Large intestine (tissue), 3 donors: ENCODE measurements around the gene INS. TPM values are rescaled to one million over a fixed set of nuclear protein-coding genes. Genes with fewer than 3 reads are reported as not detected.

Experiments
- DNase-seq, 2 donors: peaks; one replicate each; pipeline versions ENCODE4 v3.0.0 to v3.0.0-alpha.2; 2013
- H3K27ac ChIP-seq: one replicate; pipeline ENCODE4 v1.5.1; 2013; ENCODE audit warnings: low read length
- H3K27me3 ChIP-seq: 2 replicates; pipeline ENCODE4 v1.6.1; 2013; ENCODE audit warnings: low read length; ENCODE audit not compliant: control insufficient read depth, insufficient read depth
- H3K36me3 ChIP-seq: 2 replicates; pipeline ENCODE4 v1.6.1; 2013; ENCODE audit warnings: low read length; ENCODE audit not compliant: control insufficient read depth, insufficient read depth
- H3K4me1 ChIP-seq: one replicate; pipeline ENCODE4 v1.6.1; 2013; ENCODE audit warnings: low read length; ENCODE audit not compliant: control insufficient read depth, insufficient read depth
- H3K4me3 ChIP-seq: one replicate; pipeline ENCODE4 v1.5.1; 2013; ENCODE audit warnings: low read length
- H3K9me3 ChIP-seq: one replicate; pipeline ENCODE4 v1.6.1; 2013; ENCODE audit warnings: mild to moderate bottlenecking, low read depth, low read length, moderate library complexity; ENCODE audit not compliant: control insufficient read depth
- WGBS: methylation state at CpG from one replicate; pipeline ENCODE4 v1.1.5; 2013; ENCODE audit warnings: low lambda C conversion rate; ENCODE audit not compliant: insufficient coverage; 5-methylcytosine and 5-hydroxymethylcytosine counted together
- polyA plus RNA-seq: library from polyadenylated mRNA; unstranded; fragments of 120-200 nt; gene quantifications from one replicate; pipeline ENCODE4 v1.2.1, GENCODE V29; 2013

Gene INS
- polyA plus RNA-seq, 1 donor, result 0.39 TPM

DNA sequence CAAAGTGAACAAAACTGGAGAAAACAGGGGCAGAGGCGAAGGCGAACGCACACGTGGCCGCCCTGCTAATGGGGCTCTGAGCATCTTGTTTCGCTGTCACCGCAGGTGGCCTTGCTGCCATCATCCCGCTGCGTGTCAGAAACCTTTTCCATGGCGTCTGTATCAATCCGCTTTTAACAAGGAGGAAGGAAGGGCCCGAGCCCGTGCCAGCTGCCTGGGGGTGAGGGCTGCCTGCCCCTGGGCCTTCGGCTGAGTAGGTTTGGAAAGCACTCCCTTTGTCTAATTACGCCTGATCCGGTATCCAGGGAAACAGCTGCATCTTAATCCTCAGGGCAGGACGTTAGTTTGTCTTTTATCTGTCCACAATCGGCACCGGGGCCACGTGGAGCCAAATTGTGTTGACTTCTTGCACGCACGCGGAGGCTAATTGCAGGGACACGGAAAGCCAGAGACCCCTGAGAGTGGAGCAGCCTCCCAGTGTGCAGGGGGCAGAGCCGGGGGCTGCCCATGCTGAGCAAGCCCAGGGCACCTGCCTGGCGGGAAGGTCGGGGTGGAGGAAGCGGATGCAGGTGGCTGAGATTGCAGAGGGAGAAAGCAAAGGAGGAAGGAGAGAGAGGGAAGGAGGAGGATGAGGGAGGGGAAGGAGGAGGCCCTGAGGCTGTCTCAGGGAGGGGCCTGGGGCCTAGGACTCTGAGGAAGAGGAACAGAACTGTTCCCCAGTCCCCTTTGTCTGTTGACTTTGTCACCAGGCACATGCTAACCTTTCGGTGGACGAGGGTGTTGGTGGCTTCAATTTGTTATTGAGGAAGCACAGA lies 29.9 kb upstream of the INS start:
- H3K9me3 ChIP-seq, result peaks cover 6% of the 10 kb centered on the region

DNA sequence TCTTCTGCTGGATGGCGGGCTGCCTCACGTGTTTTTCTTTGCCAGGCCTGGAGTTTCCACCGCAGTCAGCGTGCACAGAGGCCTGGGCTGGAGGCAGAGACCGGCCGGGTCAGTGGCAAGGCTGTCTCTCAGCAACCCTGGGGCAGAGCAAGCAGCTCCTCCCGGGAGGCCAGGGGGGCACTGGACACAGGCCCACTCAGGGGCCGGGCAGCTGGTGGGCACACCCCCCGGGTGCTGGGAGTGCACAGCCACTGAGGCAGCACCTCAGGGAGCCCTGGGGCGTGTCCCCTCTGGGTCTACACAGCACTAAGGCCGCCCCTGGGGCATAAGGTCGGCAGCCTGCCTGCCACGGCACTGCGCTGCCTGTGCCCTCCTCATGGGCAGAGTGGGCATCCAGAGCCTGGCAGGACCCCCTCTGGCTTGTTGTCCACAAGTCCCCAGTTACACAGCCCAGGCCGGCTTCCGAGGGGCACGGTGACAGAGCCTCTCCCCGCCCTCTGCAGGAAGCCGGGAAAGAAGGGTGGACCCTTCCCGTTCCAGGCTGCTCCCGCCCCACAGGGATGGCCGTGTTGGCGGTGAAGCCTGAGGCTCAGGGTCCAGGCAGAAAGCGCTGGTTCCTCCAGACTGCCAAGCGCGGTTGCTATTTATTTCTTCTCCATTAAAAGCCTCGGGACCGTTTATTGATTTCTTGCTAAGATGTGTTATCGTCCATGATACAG lies 29.1 kb upstream of the INS start:
- 80% methylated on average over 1 of the region's 29 CpGs for WGBS
- no peak overlapping the region for H3K4me3 ChIP-seq
- H3K36me3 ChIP-seq, result no peaks in the 10 kb centered on the region
- no peak overlapping the region for H3K27ac ChIP-seq
- peaks cover 8% of the 10 kb centered on the region for H3K4me1 ChIP-seq
- peaks cover 14% of the 10 kb centered on the region for H3K27me3 ChIP-seq
- no peak for DNase-seq
- peaks cover 6% of the 10 kb centered on the region for H3K9me3 ChIP-seq

More for the DNA sequence above, 29.9 kb upstream of the INS start:
- Histone ChIP-seq H3K27me3 (peaks cover 14% of the 10 kb centered on the region), H3K27ac (no peak overlapping the region), H3K36me3 (no peaks in the 10 kb centered on the region), H3K4me3 (no peak overlapping the region), H3K4me1 (peaks cover 8% of the 10 kb centered on the region)
- WGBS, result 33% methylated on average over 7 of the region's 30 CpGs
- no peak for DNase-seq

DNA sequence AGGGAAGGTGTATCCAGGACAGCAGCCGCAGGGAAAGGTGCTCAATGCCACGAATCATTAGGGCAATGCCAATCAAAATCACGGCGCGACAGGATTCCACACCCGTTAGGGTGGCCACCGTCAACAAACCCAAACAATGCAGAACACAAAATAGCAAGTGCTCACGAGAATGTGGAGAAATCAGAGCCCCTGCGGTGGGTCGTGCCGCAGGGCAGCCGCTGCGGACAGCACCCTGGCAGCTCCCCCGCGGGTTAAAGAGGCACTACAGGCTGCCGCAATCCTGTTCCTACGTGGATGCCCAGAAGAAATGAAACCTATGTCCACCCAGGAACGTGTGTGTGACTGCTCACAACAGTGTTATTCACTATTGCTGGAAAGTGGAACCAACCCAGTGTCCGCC lies 27.7 kb upstream of the INS start:
- no peak for DNase-seq

DNA sequence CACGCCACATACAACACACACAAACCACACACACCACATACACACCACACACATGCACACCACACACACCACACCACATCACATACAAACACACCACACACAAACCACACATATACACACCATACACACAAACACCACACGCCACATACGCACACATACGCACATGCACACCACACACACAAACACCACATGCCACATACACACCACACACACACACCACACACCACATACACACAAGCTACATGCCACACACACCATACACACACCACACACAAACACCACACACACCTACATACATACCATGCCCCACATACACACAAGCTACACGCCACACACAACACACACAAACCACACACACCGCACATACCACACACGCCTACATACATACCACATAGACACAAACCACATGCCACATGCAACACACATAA lies 26.3 kb upstream of the INS start:
- Histone ChIP-seq H3K4me3 (no peak overlapping the region), H3K4me1 (no peaks in the 10 kb centered on the region), H3K27me3 (peaks cover 16% of the 10 kb centered on the region), H3K27ac (no peak overlapping the region), H3K9me3 (peaks cover 6% of the 10 kb centered on the region), H3K36me3 (no peaks in the 10 kb centered on the region)
- no CpG with 5 or more reads among the region's 7 CpGs for WGBS
- no peak for DNase-seq

More for the DNA sequence above, 27.7 kb upstream of the INS start:
- Histone ChIP-seq H3K36me3 (no peaks in the 10 kb centered on the region), H3K9me3 (peaks cover 6% of the 10 kb centered on the region), H3K4me1 (peaks cover 4% of the 10 kb centered on the region), H3K27me3 (peaks cover 16% of the 10 kb centered on the region), H3K27ac (no peak overlapping the region), H3K4me3 (no peak overlapping the region)
- WGBS, result no CpG with 5 or more reads among the region's 19 CpGs

DNA sequence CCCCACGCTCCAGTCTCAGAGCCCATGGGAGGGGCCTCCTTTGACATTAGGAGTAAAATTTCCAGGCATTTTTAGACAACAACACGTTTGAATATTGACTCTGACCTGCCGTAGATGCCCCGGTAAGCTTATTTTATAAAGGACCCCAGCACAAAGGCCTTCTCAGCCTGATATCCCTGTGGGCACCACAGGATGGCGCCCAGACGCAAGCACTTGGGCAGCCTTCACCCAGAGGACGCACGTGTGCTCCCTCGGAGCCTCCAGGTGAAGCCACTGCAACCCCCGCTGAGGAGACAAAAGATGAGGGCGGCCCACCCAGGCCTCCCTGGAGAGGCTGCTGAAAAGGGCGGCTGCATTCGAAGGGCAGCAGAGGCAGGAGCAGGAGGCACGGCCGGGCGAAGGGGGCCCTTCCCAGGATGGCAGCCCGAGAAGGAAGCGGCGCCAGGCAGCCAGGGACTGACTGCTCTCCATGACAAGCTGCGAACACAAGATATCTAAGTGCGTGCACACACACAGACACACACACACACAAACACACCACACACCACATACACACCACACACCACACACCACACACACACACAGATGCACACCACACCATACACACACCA lies 25.8 kb upstream of the INS start:
- Histone ChIP-seq H3K4me3 (no peak overlapping the region), H3K9me3 (peaks cover 6% of the 10 kb centered on the region), H3K27me3 (peaks cover 16% of the 10 kb centered on the region), H3K27ac (no peak overlapping the region), H3K36me3 (no peaks in the 10 kb centered on the region), H3K4me1 (no peaks in the 10 kb centered on the region)
- DNase-seq, result peak in 1 of 2 donors; percentile 34
- no CpG with 5 or more reads among the region's 21 CpGs for WGBS

DNA sequence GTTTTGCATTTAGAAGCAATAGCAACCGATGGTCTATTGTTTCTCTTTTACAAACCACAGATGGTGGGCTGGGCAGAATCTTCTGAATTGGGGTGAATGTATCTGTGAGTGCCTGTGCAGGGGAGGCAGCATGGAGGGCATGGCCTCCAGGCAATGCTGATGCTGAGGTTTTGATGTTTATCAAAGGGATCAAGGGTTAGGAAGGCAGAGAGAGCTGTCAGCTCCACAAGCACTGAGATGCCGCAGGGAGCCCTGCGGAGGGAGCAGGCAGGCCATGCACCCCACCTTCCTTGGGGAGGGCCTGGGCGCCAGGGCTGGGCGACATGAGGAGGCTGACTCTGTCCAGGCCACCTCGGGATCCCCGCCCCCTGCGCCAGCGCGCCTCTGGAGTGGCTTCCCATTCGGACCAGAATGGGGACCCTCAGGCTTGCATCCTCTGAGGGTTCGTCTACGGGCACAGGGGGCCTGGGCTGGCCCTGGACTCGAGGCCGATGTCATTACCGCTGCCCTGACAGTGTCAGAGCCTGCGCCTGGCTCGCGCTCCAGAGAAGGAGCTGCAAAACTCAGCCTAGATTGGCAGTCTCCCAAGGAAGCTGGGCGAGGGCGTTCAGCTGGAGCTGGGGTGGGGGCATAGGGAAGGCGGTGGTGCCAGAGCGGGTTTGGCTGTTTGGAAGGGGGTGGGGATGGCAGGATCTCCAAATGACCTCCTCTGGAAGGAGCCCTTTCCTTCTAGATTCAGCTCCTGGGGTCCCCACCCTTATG lies 24.5 kb upstream of the INS start:
- Histone ChIP-seq H3K9me3 (peaks cover 3% of the 10 kb centered on the region), H3K4me1 (no peaks in the 10 kb centered on the region), H3K27me3 (peaks cover 13% of the 10 kb centered on the region), H3K36me3 (no peaks in the 10 kb centered on the region), H3K27ac (no peak overlapping the region), H3K4me3 (no peak overlapping the region)
- DNase-seq, result no peak
- WGBS, result no CpG with 5 or more reads among the region's 23 CpGs

DNA sequence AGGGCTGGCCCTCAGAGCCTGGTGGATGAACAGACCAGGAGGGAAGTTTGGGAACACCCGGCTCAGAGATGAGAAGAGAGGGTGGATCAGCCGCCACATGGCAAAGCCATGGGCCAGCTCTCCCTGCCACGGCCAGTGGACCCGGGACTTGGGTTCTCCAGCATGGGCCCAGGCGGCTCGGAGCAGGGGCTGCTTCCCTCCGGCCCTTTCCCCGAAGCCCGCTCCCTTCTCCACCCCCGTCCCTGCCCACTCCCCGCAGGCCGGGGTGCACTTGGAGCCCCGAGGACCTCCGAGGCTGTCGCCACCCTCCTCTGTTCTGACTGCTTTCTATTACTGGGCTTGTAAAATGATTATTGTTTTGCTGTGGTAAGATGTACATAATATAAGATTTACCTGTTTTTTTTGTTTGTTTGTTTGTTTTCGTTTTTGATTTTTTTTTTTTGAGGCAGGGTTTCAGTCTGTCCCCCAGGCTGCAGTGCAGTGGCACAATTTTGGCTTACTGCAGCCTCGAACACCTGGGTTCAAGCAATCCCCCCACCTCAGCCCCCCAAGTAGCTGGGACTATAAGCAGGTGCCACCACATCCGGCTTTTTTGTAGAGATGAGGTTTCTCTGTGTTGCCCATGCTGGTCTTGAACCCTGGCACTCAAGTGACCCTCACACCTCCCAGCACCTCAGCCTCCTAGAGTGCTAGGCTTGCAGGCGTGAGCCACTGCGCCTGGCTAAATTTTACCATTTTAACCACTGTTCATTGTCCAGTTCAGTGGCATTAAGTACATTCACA lies 21.9 kb upstream of the INS start:
- H3K4me3 ChIP-seq, result no peak overlapping the region
- H3K4me1 ChIP-seq, result no peaks in the 10 kb centered on the region
- H3K36me3 ChIP-seq, result no peaks in the 10 kb centered on the region
- no peak overlapping the region for H3K27ac ChIP-seq
- no peak for DNase-seq
- H3K27me3 ChIP-seq, result peaks cover 8% of the 10 kb centered on the region
- 40% methylated on average over 1 of the region's 20 CpGs for WGBS
- no peaks in the 10 kb centered on the region for H3K9me3 ChIP-seq

DNA sequence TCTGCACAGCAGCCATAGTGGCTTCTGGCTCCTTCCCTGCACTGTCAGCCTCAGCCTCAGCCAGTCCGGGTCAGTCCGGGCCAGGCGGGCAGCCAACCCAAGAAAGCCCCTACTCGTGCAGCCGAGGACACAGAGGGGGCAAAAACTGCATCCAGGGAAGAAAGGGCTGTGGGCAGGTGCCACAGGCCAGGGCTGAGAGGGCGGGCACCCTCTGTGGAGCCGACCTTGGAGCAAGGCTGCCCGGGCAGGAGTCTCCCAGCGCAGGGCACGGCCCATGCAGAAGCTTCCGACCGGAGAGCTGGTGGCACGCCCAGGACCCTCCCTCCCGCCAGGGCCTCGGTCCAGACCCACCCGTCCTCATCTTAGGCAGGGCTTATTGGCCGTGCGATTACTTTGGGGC lies 21.1 kb upstream of the INS start:
- H3K27me3 ChIP-seq, result peaks cover 8% of the 10 kb centered on the region
- H3K27ac ChIP-seq, result no peak overlapping the region
- no peaks in the 10 kb centered on the region for H3K4me1 ChIP-seq
- no peaks in the 10 kb centered on the region for H3K9me3 ChIP-seq
- no peaks in the 10 kb centered on the region for H3K36me3 ChIP-seq
- DNase-seq, result no peak
- no peak overlapping the region for H3K4me3 ChIP-seq
- WGBS, result no CpG with 5 or more reads among the region's 18 CpGs

DNA sequence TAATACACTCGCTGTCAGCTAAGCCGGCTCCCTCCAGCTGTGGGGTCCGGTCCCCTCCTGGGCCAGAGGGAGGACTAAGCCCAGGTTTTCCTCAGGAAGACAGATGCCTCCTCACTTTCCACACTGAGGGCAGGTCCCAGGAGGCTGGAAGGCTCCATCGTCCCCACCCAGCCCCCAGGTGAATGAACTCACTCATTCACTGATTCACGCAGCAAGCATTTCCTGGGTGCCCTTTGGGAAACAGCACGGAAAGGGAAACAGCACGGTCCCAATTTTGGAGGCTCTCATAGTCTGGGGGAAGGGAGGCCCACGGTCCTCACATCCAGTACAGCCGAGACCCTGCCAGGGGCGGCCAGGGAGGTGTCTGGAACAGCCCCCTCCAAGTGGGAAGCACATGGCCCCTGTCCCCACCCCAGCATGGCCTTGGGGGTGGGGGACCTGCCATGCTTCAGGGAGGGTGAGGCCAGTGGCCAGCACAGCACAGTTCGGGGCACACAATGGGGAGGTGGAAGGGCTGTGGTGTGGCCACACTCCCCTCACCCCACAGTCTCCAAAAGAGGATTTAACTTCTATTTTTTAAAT lies 19.9 kb upstream of the INS start:
- peaks cover 4% of the 10 kb centered on the region for H3K27me3 ChIP-seq
- H3K9me3 ChIP-seq, result no peaks in the 10 kb centered on the region
- WGBS, result no CpG with 5 or more reads among the region's 11 CpGs
- H3K27ac ChIP-seq, result no peak overlapping the region
- H3K36me3 ChIP-seq, result no peaks in the 10 kb centered on the region
- no peak for DNase-seq
- H3K4me1 ChIP-seq, result no peaks in the 10 kb centered on the region
- no peak overlapping the region for H3K4me3 ChIP-seq
